Parathyroid adenoma (tissue), 2 donors: ENCODE results near the gene VIT.

ENCODE experiments used
- H2AFZ ChIP-seq: fragments of 300-600 bp; sonication (generic); one replicate; pipeline ENCODE4 v1.7.0; 2017; ENCODE audit warnings: antibody characterized with exemption, mild to moderate bottlenecking
- H3K27ac ChIP-seq: fragments of 300-600 bp; sonication (generic); one replicate; pipeline ENCODE4 v1.7.0; 2017
- H3K27me3 ChIP-seq: fragments of 300-600 bp; sonication (generic); one replicate; pipeline ENCODE4 v1.7.0; 2017; ENCODE audit warnings: low read length; ENCODE audit not compliant: control insufficient read depth, insufficient read depth
- H3K36me3 ChIP-seq: fragments of 300-600 bp; sonication (generic); one replicate; pipeline ENCODE4 v1.7.0; 2017; ENCODE audit warnings: low read length; ENCODE audit not compliant: control insufficient read depth, insufficient read depth
- H3K4me1 ChIP-seq: fragments of 300-600 bp; sonication (generic); one replicate; pipeline ENCODE4 v1.7.0; 2017; ENCODE audit warnings: control low read depth
- H3K4me2 ChIP-seq: fragments of 300-600 bp; sonication (generic); one replicate; pipeline ENCODE4 v1.7.0; 2017; ENCODE audit warnings: low read length
- H3K4me3 ChIP-seq: fragments of 300-600 bp; sonication (generic); one replicate; pipeline ENCODE4 v1.7.0; 2017; ENCODE audit warnings: low read depth, low read length
- H3K79me2 ChIP-seq: fragments of 300-600 bp; sonication (generic); one replicate; pipeline ENCODE4 v1.7.0; 2017; ENCODE audit warnings: control low read depth
- H3K9ac ChIP-seq: fragments of 300-600 bp; sonication (generic); one replicate; pipeline ENCODE4 v1.7.0; 2017; ENCODE audit warnings: mild to moderate bottlenecking
- H3K9me3 ChIP-seq: fragments of 300-600 bp; sonication (generic); one replicate; pipeline ENCODE4 v1.7.0; 2017; ENCODE audit warnings: low read length; ENCODE audit not compliant: control insufficient read depth
- TF ChIP-seq, protein P1 (sequence below): fragments of 300-600 bp; sonication (generic); IDR thresholded peaks from one replicate; pipeline ENCODE4 v1.7.0; 2017; ENCODE audit warnings: antibody characterized with exemption, mild to moderate bottlenecking
- donor health status: primary hyperparathyroidism.

The VIT gene

GRCh38 chr2:36670881-36671595 lies 25.5 kb upstream of the VIT start:
- Histone ChIP-seq H3K4me2 (no peak overlapping the region), H3K9me3 (no peaks in the 10 kb centered on the region), H3K27ac (no peak overlapping the region), H2AFZ (no peak overlapping the region), H3K79me2 (no peaks in the 10 kb centered on the region), H3K4me1 (no peaks in the 10 kb centered on the region), H3K4me3 (no peak overlapping the region), H3K9ac (no peak overlapping the region), H3K36me3 (no peaks in the 10 kb centered on the region), H3K27me3 (no peaks in the 10 kb centered on the region)
- TF ChIP-seq, protein P1, sequence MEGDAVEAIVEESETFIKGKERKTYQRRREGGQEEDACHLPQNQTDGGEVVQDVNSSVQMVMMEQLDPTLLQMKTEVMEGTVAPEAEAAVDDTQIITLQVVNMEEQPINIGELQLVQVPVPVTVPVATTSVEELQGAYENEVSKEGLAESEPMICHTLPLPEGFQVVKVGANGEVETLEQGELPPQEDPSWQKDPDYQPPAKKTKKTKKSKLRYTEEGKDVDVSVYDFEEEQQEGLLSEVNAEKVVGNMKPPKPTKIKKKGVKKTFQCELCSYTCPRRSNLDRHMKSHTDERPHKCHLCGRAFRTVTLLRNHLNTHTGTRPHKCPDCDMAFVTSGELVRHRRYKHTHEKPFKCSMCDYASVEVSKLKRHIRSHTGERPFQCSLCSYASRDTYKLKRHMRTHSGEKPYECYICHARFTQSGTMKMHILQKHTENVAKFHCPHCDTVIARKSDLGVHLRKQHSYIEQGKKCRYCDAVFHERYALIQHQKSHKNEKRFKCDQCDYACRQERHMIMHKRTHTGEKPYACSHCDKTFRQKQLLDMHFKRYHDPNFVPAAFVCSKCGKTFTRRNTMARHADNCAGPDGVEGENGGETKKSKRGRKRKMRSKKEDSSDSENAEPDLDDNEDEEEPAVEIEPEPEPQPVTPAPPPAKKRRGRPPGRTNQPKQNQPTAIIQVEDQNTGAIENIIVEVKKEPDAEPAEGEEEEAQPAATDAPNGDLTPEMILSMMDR: no peak

GRCh38 chr2:36671731-36672130 lies 24.8 kb upstream of the VIT start:
- Histone ChIP-seq H3K4me2 (no peak overlapping the region), H3K36me3 (no peaks in the 10 kb centered on the region), H3K4me1 (no peaks in the 10 kb centered on the region), H3K27ac (no peak overlapping the region), H3K27me3 (no peaks in the 10 kb centered on the region), H2AFZ (no peak overlapping the region), H3K9ac (no peak overlapping the region), H3K9me3 (no peaks in the 10 kb centered on the region), H3K79me2 (no peaks in the 10 kb centered on the region), H3K4me3 (no peak overlapping the region)
- TF ChIP-seq, protein P1: no peak

GRCh38 chr2:36672199-36672598 lies 24.3 kb upstream of the VIT start:
- Histone ChIP-seq H3K27me3 (no peaks in the 10 kb centered on the region), H3K27ac (no peak overlapping the region), H3K79me2 (no peaks in the 10 kb centered on the region), H3K4me1 (no peaks in the 10 kb centered on the region), H3K9me3 (no peaks in the 10 kb centered on the region), H2AFZ (no peak overlapping the region), H3K4me2 (no peak overlapping the region), H3K9ac (no peak overlapping the region), H3K36me3 (no peaks in the 10 kb centered on the region), H3K4me3 (no peak overlapping the region)
- TF ChIP-seq, protein P1: no peak

DNA sequence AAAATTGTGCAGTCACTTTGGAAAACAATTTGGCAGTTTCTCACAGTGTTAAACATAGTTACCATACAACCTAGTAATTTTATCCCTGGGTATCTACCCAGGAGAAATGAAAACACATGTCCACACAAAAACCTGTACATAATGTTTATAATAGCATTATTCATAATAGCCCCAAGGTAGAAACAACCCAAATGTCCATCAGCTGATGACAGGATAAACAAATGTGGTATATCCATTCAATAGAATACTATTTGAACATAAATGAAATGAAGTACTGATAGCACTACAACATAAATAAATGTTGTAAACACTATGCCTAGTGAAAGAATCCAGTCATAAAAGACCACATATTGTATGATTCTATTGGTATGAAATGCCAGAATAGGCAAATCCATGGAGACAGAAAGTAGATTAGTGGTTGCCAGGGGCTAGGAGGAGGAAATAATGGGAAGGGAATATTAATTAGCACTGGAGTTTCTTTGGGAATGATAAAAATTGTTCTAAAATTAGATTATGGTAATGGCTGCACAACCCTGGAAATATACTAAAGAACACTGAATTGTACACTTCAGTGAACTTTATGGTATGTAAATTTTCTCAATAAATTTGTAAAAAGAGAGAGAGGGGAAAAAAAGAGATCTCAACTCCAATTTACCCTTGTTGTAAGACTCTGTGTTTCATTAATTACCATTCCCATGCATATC lies 20.8 kb upstream of the VIT start:
- TF ChIP-seq, protein P1: no peak
- Histone ChIP-seq H3K4me3 (no peak overlapping the region), H3K9me3 (no peaks in the 10 kb centered on the region), H3K4me1 (no peaks in the 10 kb centered on the region), H3K36me3 (no peaks in the 10 kb centered on the region), H3K79me2 (no peaks in the 10 kb centered on the region), H3K9ac (no peak overlapping the region), H3K27ac (no peak overlapping the region), H3K27me3 (no peaks in the 10 kb centered on the region), H3K4me2 (no peak overlapping the region), H2AFZ (no peak overlapping the region)
